Measurements from ENCODE around the gene IFITM10. TPM values are rescaled to one million over a fixed set of nuclear protein-coding genes. Genes with fewer than 3 reads are reported as not detected.

The IFITM10 gene
- total and polyA plus RNA-seq, 2 donors (not counting 1 experiment from before 2014, with no cell fraction given), result 0.15 to 0.50 TPM

DNA sequence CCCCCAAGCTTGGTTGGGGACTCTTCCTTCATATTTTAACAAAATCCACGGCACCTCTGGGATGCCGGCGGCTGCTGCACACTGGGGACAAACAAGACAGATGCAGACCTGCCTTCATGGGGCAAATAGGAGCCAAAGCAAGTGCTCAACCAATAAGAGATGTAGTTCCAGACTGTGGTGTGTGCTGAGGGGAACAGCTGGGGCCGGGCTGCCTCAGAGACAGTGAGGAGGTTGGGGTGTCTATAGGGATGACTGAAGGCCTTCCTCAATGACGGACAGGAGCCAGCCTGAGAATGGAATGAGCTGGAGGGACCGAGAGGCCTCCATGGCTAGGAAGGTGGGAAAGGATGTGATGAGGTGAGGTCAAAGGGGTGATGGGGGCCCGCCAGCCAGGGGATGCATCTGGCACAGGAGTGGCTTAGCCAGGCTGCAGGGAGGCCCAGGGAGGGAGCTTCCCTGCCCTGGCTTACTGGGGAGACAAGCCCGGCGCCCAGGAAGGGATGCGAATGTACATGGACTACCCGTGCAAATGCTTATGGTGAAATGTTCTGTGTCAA, 23.7 kb upstream of the IFITM10 start:
- H3K79me2 ChIP-seq (ENCODE audit: control insufficient read depth, insufficient read depth, low read length), result no peaks in the 10 kb centered on the region
- H3K4me3 ChIP-seq (replicated peaks in 1 of 4; ENCODE audit: control extremely low read depth in 1 of 4, insufficient read depth in 1 of 4, low read depth in 3 of 4, low read length in 4 of 4), result no peak overlapping the region
- TF ChIP-seq, protein P1, sequence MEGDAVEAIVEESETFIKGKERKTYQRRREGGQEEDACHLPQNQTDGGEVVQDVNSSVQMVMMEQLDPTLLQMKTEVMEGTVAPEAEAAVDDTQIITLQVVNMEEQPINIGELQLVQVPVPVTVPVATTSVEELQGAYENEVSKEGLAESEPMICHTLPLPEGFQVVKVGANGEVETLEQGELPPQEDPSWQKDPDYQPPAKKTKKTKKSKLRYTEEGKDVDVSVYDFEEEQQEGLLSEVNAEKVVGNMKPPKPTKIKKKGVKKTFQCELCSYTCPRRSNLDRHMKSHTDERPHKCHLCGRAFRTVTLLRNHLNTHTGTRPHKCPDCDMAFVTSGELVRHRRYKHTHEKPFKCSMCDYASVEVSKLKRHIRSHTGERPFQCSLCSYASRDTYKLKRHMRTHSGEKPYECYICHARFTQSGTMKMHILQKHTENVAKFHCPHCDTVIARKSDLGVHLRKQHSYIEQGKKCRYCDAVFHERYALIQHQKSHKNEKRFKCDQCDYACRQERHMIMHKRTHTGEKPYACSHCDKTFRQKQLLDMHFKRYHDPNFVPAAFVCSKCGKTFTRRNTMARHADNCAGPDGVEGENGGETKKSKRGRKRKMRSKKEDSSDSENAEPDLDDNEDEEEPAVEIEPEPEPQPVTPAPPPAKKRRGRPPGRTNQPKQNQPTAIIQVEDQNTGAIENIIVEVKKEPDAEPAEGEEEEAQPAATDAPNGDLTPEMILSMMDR (conservative IDR thresholded peaks at IDR 0.05 in 1 of 2, IDR thresholded peaks at IDR 0.05 in 1 of 2; ENCODE audit: low read depth in 1 of 2, low read length in 2 of 2), result no peak
- TF ChIP-seq EZH2 (IDR thresholded peaks at IDR 0.05; ENCODE audit: low read length, missing control alignments), result no peak
- no peak overlapping the region for H2AFZ ChIP-seq (ENCODE audit: low read length)
- H3K4me1 ChIP-seq (ENCODE audit: control insufficient read depth, extremely low read depth, insufficient read depth, low read length), result peaks cover 13% of the 10 kb centered on the region
- H3K27me3 ChIP-seq (ENCODE audit: control insufficient read depth, insufficient read depth, low read length), result no peaks in the 10 kb centered on the region
- H3K9ac ChIP-seq (ENCODE audit: insufficient read depth, low read length), result no peak overlapping the region
- DNase-seq (ENCODE audit: low read depth in 2 of 2), result no peak
- no peak overlapping the region for H3K4me2 ChIP-seq (ENCODE audit: extremely low read depth, insufficient read depth, low read length)
- H3K9me3 ChIP-seq (ENCODE audit: control insufficient read depth, insufficient read depth, low read depth, low read length), result no peaks in the 10 kb centered on the region
- H3K36me3 ChIP-seq (ENCODE audit: control insufficient read depth, insufficient read depth, low read length), result no peaks in the 10 kb centered on the region
- no peak overlapping the region for H3K27ac ChIP-seq (ENCODE audit: insufficient read depth, low read length)
- no peaks in the 10 kb centered on the region for H4K20me1 ChIP-seq (ENCODE audit: control insufficient read depth, extremely low read depth, insufficient read depth, low read length)

DNA sequence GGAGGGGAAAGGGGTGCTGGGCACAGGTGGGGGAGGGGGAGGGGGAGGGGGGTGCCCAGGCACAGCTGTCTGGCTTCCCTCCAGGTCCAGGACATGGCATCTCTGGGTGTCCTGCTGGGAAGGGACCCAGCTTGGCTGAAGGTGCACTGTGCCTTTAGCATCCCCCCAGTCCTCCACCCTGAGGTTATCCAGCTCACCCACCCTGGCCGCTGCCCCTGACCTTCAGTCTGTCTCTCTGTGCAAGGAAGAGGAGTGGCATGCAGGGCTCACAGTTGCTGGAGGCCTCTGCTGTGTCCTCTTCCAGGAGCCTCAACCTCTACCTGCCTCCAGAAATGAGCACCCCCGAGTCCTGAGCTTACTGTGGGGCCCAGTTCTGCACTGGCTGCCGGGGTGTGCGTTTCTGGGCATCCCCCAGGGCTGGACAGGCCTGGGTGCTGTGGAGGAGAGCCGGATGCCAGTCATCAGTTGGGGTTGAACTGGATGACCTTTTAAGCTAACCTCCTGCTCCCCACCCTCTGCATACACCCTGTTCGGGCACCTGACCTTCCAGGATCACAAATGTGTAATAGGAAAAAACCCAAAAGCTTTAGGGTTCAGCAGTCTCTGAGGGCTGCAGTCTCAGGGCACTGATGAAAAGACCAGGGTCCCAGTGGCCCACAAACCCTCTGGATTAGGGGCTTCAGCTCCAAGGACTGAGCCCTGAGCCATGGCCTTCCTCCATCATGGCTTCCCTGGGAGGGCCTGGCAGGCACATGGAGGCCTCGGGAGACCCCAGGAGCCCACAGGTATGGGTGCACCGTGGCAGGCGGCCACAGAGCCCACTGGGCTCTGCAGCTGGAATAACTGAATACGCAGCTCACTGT, 23.0 kb upstream of the IFITM10 start:
- Histone ChIP-seq H3K9me3 (ENCODE audit: control insufficient read depth, insufficient read depth, low read depth, low read length) (no peaks in the 10 kb centered on the region), H3K4me2 (ENCODE audit: extremely low read depth, insufficient read depth, low read length) (no peak overlapping the region), H4K20me1 (ENCODE audit: control insufficient read depth, extremely low read depth, insufficient read depth, low read length) (no peaks in the 10 kb centered on the region), H2AFZ (ENCODE audit: low read length) (no peak overlapping the region), H3K79me2 (ENCODE audit: control insufficient read depth, insufficient read depth, low read length) (no peaks in the 10 kb centered on the region), H3K27me3 (ENCODE audit: control insufficient read depth, insufficient read depth, low read length) (no peaks in the 10 kb centered on the region), H3K4me3 (replicated peaks in 1 of 4; ENCODE audit: control extremely low read depth in 1 of 4, insufficient read depth in 1 of 4, low read depth in 3 of 4, low read length in 4 of 4) (no peak overlapping the region), H3K4me1 (ENCODE audit: control insufficient read depth, extremely low read depth, insufficient read depth, low read length) (peaks cover 16% of the 10 kb centered on the region), H3K36me3 (ENCODE audit: control insufficient read depth, insufficient read depth, low read length) (no peaks in the 10 kb centered on the region), H3K27ac (ENCODE audit: insufficient read depth, low read length) (no peak overlapping the region), H3K9ac (ENCODE audit: insufficient read depth, low read length) (no peak overlapping the region)
- DNase-seq (ENCODE audit: low read depth in 2 of 2), result no peak
- TF ChIP-seq EZH2 (IDR thresholded peaks at IDR 0.05; ENCODE audit: low read length, missing control alignments), result no peak

DNA sequence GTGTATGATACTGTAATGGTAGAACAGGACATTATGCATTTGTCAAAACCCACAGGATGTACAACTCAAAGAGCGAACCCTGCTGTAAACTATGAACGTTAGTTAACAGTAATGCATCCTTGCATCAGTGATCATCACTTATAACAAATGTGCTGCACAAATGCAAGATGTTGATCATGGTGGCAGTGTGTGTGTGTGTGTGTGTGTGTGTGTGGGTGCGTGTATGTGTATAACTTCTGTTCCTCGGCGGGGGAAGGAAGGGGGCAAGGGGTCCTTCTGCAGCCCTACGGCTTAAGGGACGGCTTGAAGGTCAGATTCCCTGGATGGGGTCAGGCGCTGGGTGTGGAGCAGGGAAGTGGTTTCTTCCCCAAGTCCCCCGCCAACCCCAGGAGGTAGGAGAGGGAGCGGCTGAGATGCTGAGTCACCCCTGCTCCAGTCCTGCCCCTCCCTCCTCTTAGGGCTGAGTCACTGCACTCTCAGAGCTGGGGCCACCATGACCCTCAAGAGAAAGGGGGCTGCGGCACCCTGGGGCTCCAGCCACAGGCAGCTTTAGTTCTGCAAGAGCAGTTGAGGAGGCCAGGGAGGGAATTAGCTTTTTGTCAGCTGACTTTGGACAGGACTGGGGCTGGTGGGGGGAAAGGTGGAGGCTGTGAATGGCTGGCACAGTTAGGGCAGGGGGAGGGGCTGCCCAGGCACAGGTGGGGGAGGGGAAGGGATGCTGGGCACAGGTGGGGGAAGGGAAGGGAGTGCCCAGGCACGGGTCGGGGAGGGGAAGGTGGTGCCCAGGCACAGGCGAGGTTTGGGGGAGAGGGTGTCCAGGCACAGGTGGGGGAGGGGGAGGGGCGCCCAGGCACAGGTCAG, 22.1 kb upstream of the IFITM10 start:
- peak; percentile 94 to 95 for DNase-seq (ENCODE audit: low read depth in 2 of 2)
- no peaks in the 10 kb centered on the region for H3K27me3 ChIP-seq (ENCODE audit: control insufficient read depth, insufficient read depth, low read length)
- no peaks in the 10 kb centered on the region for H3K9me3 ChIP-seq (ENCODE audit: control insufficient read depth, insufficient read depth, low read depth, low read length)
- H3K4me2 ChIP-seq (ENCODE audit: extremely low read depth, insufficient read depth, low read length), result peak overlapping the region; percentile 33
- no peak overlapping the region for H2AFZ ChIP-seq (ENCODE audit: low read length)
- TF ChIP-seq, protein P1 (conservative IDR thresholded peaks at IDR 0.05 in 1 of 2, IDR thresholded peaks at IDR 0.05 in 1 of 2; ENCODE audit: low read depth in 1 of 2, low read length in 2 of 2), result no peak
- TF ChIP-seq EZH2 (IDR thresholded peaks at IDR 0.05; ENCODE audit: low read length, missing control alignments), result no peak
- no peaks in the 10 kb centered on the region for H3K79me2 ChIP-seq (ENCODE audit: control insufficient read depth, insufficient read depth, low read length)
- H3K4me3 ChIP-seq (replicated peaks in 1 of 4; ENCODE audit: control extremely low read depth in 1 of 4, insufficient read depth in 1 of 4, low read depth in 3 of 4, low read length in 4 of 4), result peak overlapping the region in 2 of 4 experiments; percentile 6 to 30
- peaks cover 16% of the 10 kb centered on the region for H3K4me1 ChIP-seq (ENCODE audit: control insufficient read depth, extremely low read depth, insufficient read depth, low read length)
- H3K36me3 ChIP-seq (ENCODE audit: control insufficient read depth, insufficient read depth, low read length), result no peaks in the 10 kb centered on the region
- peak overlapping the region; percentile 14 for H3K27ac ChIP-seq (ENCODE audit: insufficient read depth, low read length)
- H4K20me1 ChIP-seq (ENCODE audit: control insufficient read depth, extremely low read depth, insufficient read depth, low read length), result no peaks in the 10 kb centered on the region
- no peak overlapping the region for H3K9ac ChIP-seq (ENCODE audit: insufficient read depth, low read length)

All from fibroblast of lung (primary cell).